Measurements from ENCODE around the gene PPIL1. TPM values are rescaled to one million over a fixed set of nuclear protein-coding genes. Genes with fewer than 3 reads are reported as not detected.
A peak's percentile ranks its signal among the peaks of the same experiment; 100 is the strongest.

PPIL1 gene
- polyA plus RNA-seq, 1 donor: 35.1 TPM

GRCh38 chr6:36836111-36837021, 38.2 kb downstream of the PPIL1 start:
- H3K4me3 ChIP-seq (ENCODE audit: low read length): no peak overlapping the region
- DNase-seq: no peak
- peaks cover 42% of the 10 kb centered on the region for H3K27me3 ChIP-seq (ENCODE audit: control insufficient read depth, insufficient read depth, low read length)
- H3K4me1 ChIP-seq (ENCODE audit: control insufficient read depth, insufficient read depth, low read length): peaks cover 15% of the 10 kb centered on the region
- peaks cover 12% of the 10 kb centered on the region for H3K9me3 ChIP-seq (ENCODE audit: control insufficient read depth, low read depth, low read length)
- H3K27ac ChIP-seq (ENCODE audit: low read length): no peak overlapping the region
- H3K36me3 ChIP-seq (ENCODE audit: control insufficient read depth, insufficient read depth, low read length): no peaks in the 10 kb centered on the region
- no CpG with 5 or more reads among the region's 3 CpGs for WGBS (ENCODE audit: insufficient coverage, low lambda C conversion rate)

GRCh38 chr6:36834576-36835341, 39.8 kb downstream of the PPIL1 start:
- H3K4me3 ChIP-seq (ENCODE audit: low read length): no peak overlapping the region
- no peak for DNase-seq
- H3K4me1 ChIP-seq (ENCODE audit: control insufficient read depth, insufficient read depth, low read length): peaks cover 13% of the 10 kb centered on the region
- peaks cover 7% of the 10 kb centered on the region for H3K9me3 ChIP-seq (ENCODE audit: control insufficient read depth, low read depth, low read length)
- H3K36me3 ChIP-seq (ENCODE audit: control insufficient read depth, insufficient read depth, low read length): no peaks in the 10 kb centered on the region
- H3K27ac ChIP-seq (ENCODE audit: low read length): no peak overlapping the region
- H3K27me3 ChIP-seq (ENCODE audit: control insufficient read depth, insufficient read depth, low read length): peaks cover 27% of the 10 kb centered on the region
- WGBS (ENCODE audit: insufficient coverage, low lambda C conversion rate): no CpG with 5 or more reads among the region's 17 CpGs

- WGBS (ENCODE audit: insufficient coverage, low lambda C conversion rate): no CpG with 5 or more reads among the region's 7 CpGs
- no peak for DNase-seq
- no peak overlapping the region for H3K4me3 ChIP-seq (ENCODE audit: low read length)
Measured at GRCh38 chr6:36833182-36833789, 41.3 kb downstream of the PPIL1 start.

GRCh38 chr6:36832313-36832712, 42.3 kb downstream of the PPIL1 start:
- no CpG with 5 or more reads among the region's 5 CpGs for WGBS (ENCODE audit: insufficient coverage, low lambda C conversion rate)
- no peak for DNase-seq
- Histone ChIP-seq H3K36me3 (ENCODE audit: control insufficient read depth, insufficient read depth, low read length) (no peaks in the 10 kb centered on the region), H3K27ac (ENCODE audit: low read length) (no peak overlapping the region), H3K9me3 (ENCODE audit: control insufficient read depth, low read depth, low read length) (no peaks in the 10 kb centered on the region), H3K27me3 (ENCODE audit: control insufficient read depth, insufficient read depth, low read length) (peaks cover 6% of the 10 kb centered on the region), H3K4me3 (ENCODE audit: low read length) (no peak overlapping the region), H3K4me1 (ENCODE audit: control insufficient read depth, insufficient read depth, low read length) (peaks cover 9% of the 10 kb centered on the region)

More at GRCh38 chr6:36833182-36833789, 41.3 kb downstream of the PPIL1 start:
- no peak overlapping the region for H3K27ac ChIP-seq (ENCODE audit: low read length)
- peaks cover 15% of the 10 kb centered on the region for H3K27me3 ChIP-seq (ENCODE audit: control insufficient read depth, insufficient read depth, low read length)
- no peaks in the 10 kb centered on the region for H3K36me3 ChIP-seq (ENCODE audit: control insufficient read depth, insufficient read depth, low read length)
- no peaks in the 10 kb centered on the region for H3K9me3 ChIP-seq (ENCODE audit: control insufficient read depth, low read depth, low read length)
- peaks cover 9% of the 10 kb centered on the region for H3K4me1 ChIP-seq (ENCODE audit: control insufficient read depth, insufficient read depth, low read length)

- Histone ChIP-seq H3K27me3 (ENCODE audit: control insufficient read depth, insufficient read depth, low read length) (no peaks in the 10 kb centered on the region), H3K4me3 (ENCODE audit: low read length) (no peak overlapping the region), H3K36me3 (ENCODE audit: control insufficient read depth, insufficient read depth, low read length) (no peaks in the 10 kb centered on the region), H3K9me3 (ENCODE audit: control insufficient read depth, low read depth, low read length) (no peaks in the 10 kb centered on the region), H3K27ac (ENCODE audit: low read length) (no peak overlapping the region), H3K4me1 (ENCODE audit: control insufficient read depth, insufficient read depth, low read length) (peaks cover 9% of the 10 kb centered on the region)
- 83% methylated on average over 1 of the region's 2 CpGs for WGBS (ENCODE audit: insufficient coverage, low lambda C conversion rate)
- DNase-seq: no peak
Measured at GRCh38 chr6:36830577-36830976, 44.0 kb downstream of the PPIL1 start.

GRCh38 chr6:36829919-36830544, 44.6 kb downstream of the PPIL1 start:
- H3K4me1 ChIP-seq (ENCODE audit: control insufficient read depth, insufficient read depth, low read length): peaks cover 9% of the 10 kb centered on the region
- H3K27ac ChIP-seq (ENCODE audit: low read length): no peak overlapping the region
- 80% methylated on average over 2 of the region's 11 CpGs for WGBS (ENCODE audit: insufficient coverage, low lambda C conversion rate)
- DNase-seq: peak; percentile 81 to 93
- no peaks in the 10 kb centered on the region for H3K36me3 ChIP-seq (ENCODE audit: control insufficient read depth, insufficient read depth, low read length)
- H3K27me3 ChIP-seq (ENCODE audit: control insufficient read depth, insufficient read depth, low read length): no peaks in the 10 kb centered on the region
- no peaks in the 10 kb centered on the region for H3K9me3 ChIP-seq (ENCODE audit: control insufficient read depth, low read depth, low read length)
- no peak overlapping the region for H3K4me3 ChIP-seq (ENCODE audit: low read length)

- Histone ChIP-seq H3K9me3 (ENCODE audit: control insufficient read depth, low read depth, low read length) (no peaks in the 10 kb centered on the region), H3K36me3 (ENCODE audit: control insufficient read depth, insufficient read depth, low read length) (no peaks in the 10 kb centered on the region), H3K27me3 (ENCODE audit: control insufficient read depth, insufficient read depth, low read length) (no peaks in the 10 kb centered on the region), H3K4me3 (ENCODE audit: low read length) (no peak overlapping the region), H3K4me1 (ENCODE audit: control insufficient read depth, insufficient read depth, low read length) (peaks cover 9% of the 10 kb centered on the region), H3K27ac (ENCODE audit: low read length) (peak overlapping the region; percentile 16)
- no peak for DNase-seq
- WGBS (ENCODE audit: insufficient coverage, low lambda C conversion rate): 100% methylated on average over 2 of the region's 19 CpGs
Measured at GRCh38 chr6:36827261-36828079, 47.1 kb downstream of the PPIL1 start.

GRCh38 chr6:36826520-36827227, 47.9 kb downstream of the PPIL1 start:
- peaks cover 9% of the 10 kb centered on the region for H3K4me1 ChIP-seq (ENCODE audit: control insufficient read depth, insufficient read depth, low read length)
- no peak for DNase-seq
- no peaks in the 10 kb centered on the region for H3K27me3 ChIP-seq (ENCODE audit: control insufficient read depth, insufficient read depth, low read length)
- no peaks in the 10 kb centered on the region for H3K36me3 ChIP-seq (ENCODE audit: control insufficient read depth, insufficient read depth, low read length)
- no peaks in the 10 kb centered on the region for H3K9me3 ChIP-seq (ENCODE audit: control insufficient read depth, low read depth, low read length)
- 96% methylated on average over 3 of the region's 19 CpGs for WGBS (ENCODE audit: insufficient coverage, low lambda C conversion rate)
- H3K27ac ChIP-seq (ENCODE audit: low read length): peak overlapping the region; percentile 16
- no peak overlapping the region for H3K4me3 ChIP-seq (ENCODE audit: low read length)

GRCh38 chr6:36825994-36826393, 48.6 kb downstream of the PPIL1 start:
- no peaks in the 10 kb centered on the region for H3K27me3 ChIP-seq (ENCODE audit: control insufficient read depth, insufficient read depth, low read length)
- peak in 1 of 2 donors; percentile 10 for DNase-seq
- no peak overlapping the region for H3K4me3 ChIP-seq (ENCODE audit: low read length)
- H3K9me3 ChIP-seq (ENCODE audit: control insufficient read depth, low read depth, low read length): no peaks in the 10 kb centered on the region
- 90% methylated on average over 2 of the region's 8 CpGs for WGBS (ENCODE audit: insufficient coverage, low lambda C conversion rate)
- peaks cover 11% of the 10 kb centered on the region for H3K4me1 ChIP-seq (ENCODE audit: control insufficient read depth, insufficient read depth, low read length)
- H3K36me3 ChIP-seq (ENCODE audit: control insufficient read depth, insufficient read depth, low read length): no peaks in the 10 kb centered on the region
- no peak overlapping the region for H3K27ac ChIP-seq (ENCODE audit: low read length)

All from large intestine (tissue), 3 donors.